GM12892 (cell line): ENCODE results near the gene MAPKAPK2.

Experiments
- POLR2A ChIP-seq: IDR thresholded peaks from 2 replicates; pipeline ENCODE4 v1.6.1; 2011; ENCODE audit warnings: low read depth, low read length, control low read depth
- POLR2AphosphoS5 ChIP-seq: IDR thresholded peaks from 2 replicates; pipeline ENCODE4 v1.6.1; 2011; ENCODE audit warnings: low read depth, low read length, control low read depth
- TAF1 ChIP-seq: IDR thresholded peaks from 2 replicates; pipeline ENCODE4 v1.6.1; 2011; ENCODE audit warnings: low read depth, mild to moderate bottlenecking, control low read depth, low read length, borderline replicate concordance

DNA sequence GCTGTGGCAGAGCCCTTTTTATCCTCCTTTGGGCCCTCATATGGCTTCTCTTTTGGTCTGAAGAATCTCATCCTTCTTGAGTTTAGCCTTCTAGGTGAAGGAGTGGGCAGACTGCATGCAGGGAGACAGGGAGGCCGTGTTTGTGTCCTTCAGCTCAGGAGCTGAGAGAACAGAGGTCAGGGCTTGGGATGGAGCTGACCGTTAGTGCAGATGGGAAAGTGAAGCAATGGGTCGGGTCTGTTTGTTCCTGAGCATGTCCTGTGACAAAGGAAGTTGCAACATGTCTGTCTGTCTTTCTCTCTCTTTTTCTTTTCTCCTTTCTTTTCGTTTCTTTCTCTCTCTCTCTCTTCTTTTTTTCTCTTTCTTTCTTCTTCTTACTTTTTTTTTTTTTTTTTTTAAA lies 14.9 kb downstream of the MAPKAPK2 start:
- no peak for TF ChIP-seq POLR2AphosphoS5
- TF ChIP-seq POLR2A: no peak
- no peak for TF ChIP-seq TAF1
